Stomach (tissue), 4 donors: Measurements from ENCODE around the gene NFKB2.

Experiments used
- CTCF ChIP-seq, 7 experiments: fragments of 450-650 bp in 4 of 7; fragments of 200-600 bp in 3 of 7; sonication (generic) in 3 of 7; IDR thresholded peaks; one replicate each; pipeline ENCODE4 v1.5.1; 2016 to 2019; ENCODE audit warnings: antibody characterized with exemption in 7 of 7, control low read depth in 2 of 7, mild to moderate bottlenecking in 1 of 7
- POLR2AphosphoS5 ChIP-seq, 3 donors: sonication (generic); formaldehyde crosslinking; IDR thresholded peaks; one replicate each; pipeline ENCODE4 v1.6.1; 2016; ENCODE audit warnings: antibody characterized with exemption in 3 of 3

- no peak for TF ChIP-seq CTCF (IDR thresholded peaks at IDR 0.05)
- TF ChIP-seq POLR2AphosphoS5 (IDR thresholded peaks at IDR 0.05): no peak
Measured at GRCh38 chr10:102420181-102420713, 24.7 kb downstream of the NFKB2 start.
